ENCODE measurements around the gene MROH2B. TPM values are rescaled to one million over a fixed set of nuclear protein-coding genes. Genes with fewer than 3 reads are reported as not detected.

Gene MROH2B
- total and polyA plus RNA-seq, 2 donors (not counting 3 experiments of a cell fraction or from before 2014, with no cell fraction given): not detected

DNA sequence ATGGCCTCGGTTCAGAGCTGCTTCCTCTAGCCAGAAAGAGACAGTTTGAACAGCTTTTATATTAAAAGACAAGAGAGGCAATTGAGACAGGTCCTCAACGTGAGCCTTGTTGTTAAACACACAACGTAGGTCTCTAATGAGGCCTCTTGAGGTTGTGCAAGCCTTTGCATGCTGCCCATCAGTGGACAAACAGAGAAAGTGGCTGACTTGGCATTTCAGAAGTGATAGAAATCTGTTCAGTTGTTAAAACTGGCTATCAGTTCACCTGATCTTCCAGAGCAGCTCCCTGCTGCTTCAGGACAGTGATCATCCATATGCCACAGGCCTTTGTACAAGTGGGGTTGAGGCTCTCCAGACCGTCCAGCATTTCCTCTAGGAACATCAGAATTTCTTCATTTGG, 58.8 kb downstream of the MROH2B start:
- Histone ChIP-seq H2AFZ (ENCODE audit: low read depth, low read length) (no peak overlapping the region), H3K27ac (ENCODE audit: insufficient read depth, low read depth, low read length) (no peak overlapping the region), H3K9me1 (replicated peaks; ENCODE audit: control insufficient read depth, extremely low read depth, insufficient read depth, low read length) (no peaks in the 10 kb centered on the region), H3K4me1 (ENCODE audit: control insufficient read depth, extremely low read depth, insufficient read depth, low read length) (no peaks in the 10 kb centered on the region), H3K27me3 (ENCODE audit: control insufficient read depth in 2 of 2, insufficient read depth in 2 of 2, low read length in 2 of 2) (peaks cover 0 to 1% of the 10 kb centered on the region in 2 experiments), H3K4me2 (ENCODE audit: insufficient read depth, low read length) (no peak overlapping the region), H3K9ac (replicated peaks; ENCODE audit: extremely low read depth, insufficient read depth, low read length) (no peak overlapping the region), H3K9me3 (replicated peaks; ENCODE audit: control insufficient read depth, insufficient read depth, low read length) (no peaks in the 10 kb centered on the region), H3K4me3 (replicated peaks in 1 of 3; ENCODE audit: insufficient read depth in 1 of 3, low read depth in 1 of 3, low read length in 3 of 3) (no peak overlapping the region), H3K36me3 (ENCODE audit: control insufficient read depth in 2 of 2, extremely low read depth in 1 of 2, insufficient read depth in 2 of 2, low read length in 2 of 2) (no peaks in the 10 kb centered on the region), H3K79me2 (ENCODE audit: control insufficient read depth, insufficient read depth, low read length) (no peaks in the 10 kb centered on the region), H4K20me1 (replicated peaks; ENCODE audit: control insufficient read depth, extremely low read depth, insufficient read depth, low read length) (no peaks in the 10 kb centered on the region)
- intact Hi-C loops (cut with micrococcal nuclease): no loop called here
- CTCF ChIA-PET: no interaction called here
- no peak for FAIRE-seq
- dilution Hi-C loops (cut with MboI; ENCODE audit: extremely low pct_ligation_motif_present, low sequenced_read_pairs): no loop called here
- POLR2A ChIA-PET: no interaction called here
- TF ChIP-seq, protein P1, sequence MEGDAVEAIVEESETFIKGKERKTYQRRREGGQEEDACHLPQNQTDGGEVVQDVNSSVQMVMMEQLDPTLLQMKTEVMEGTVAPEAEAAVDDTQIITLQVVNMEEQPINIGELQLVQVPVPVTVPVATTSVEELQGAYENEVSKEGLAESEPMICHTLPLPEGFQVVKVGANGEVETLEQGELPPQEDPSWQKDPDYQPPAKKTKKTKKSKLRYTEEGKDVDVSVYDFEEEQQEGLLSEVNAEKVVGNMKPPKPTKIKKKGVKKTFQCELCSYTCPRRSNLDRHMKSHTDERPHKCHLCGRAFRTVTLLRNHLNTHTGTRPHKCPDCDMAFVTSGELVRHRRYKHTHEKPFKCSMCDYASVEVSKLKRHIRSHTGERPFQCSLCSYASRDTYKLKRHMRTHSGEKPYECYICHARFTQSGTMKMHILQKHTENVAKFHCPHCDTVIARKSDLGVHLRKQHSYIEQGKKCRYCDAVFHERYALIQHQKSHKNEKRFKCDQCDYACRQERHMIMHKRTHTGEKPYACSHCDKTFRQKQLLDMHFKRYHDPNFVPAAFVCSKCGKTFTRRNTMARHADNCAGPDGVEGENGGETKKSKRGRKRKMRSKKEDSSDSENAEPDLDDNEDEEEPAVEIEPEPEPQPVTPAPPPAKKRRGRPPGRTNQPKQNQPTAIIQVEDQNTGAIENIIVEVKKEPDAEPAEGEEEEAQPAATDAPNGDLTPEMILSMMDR (IDR thresholded peaks at IDR 0.05; ENCODE audit: extremely low read depth in 1 of 2, insufficient read depth in 1 of 2, low read depth in 1 of 2, low read length in 2 of 2): no peak
- TF ChIP-seq POLR2A (IDR thresholded peaks at IDR 0.05; ENCODE audit: low read depth, low read length) (no peak), FOS (IDR thresholded peaks at IDR 0.05; ENCODE audit: borderline replicate concordance, insufficient read depth, low read length) (no peak), GATA2 (IDR thresholded peaks at IDR 0.05; ENCODE audit: insufficient read depth, insufficient read length, low read depth, low read length) (no peak), JUN (IDR thresholded peaks at IDR 0.05; ENCODE audit: borderline replicate concordance, insufficient read depth, insufficient read length, low read depth) (no peak), EZH2 (IDR thresholded peaks at IDR 0.05; ENCODE audit: borderline replicate concordance, low read depth, low read length, severe bottlenecking) (no peak), POLR2AphosphoS5 (IDR thresholded peaks at IDR 0.05; ENCODE audit: insufficient read depth, low read depth, low read length) (no peak)
- TF ChIP-seq, protein P2, sequence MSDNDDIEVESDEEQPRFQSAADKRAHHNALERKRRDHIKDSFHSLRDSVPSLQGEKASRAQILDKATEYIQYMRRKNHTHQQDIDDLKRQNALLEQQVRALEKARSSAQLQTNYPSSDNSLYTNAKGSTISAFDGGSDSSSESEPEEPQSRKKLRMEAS (IDR thresholded peaks at IDR 0.05; ENCODE audit: insufficient read depth, insufficient read length): no peak
- BruUV-seq (replicated peaks): no TSS peak
- DNase-seq (ENCODE audit: low read depth, low spot score): no peak
